ENCODE measurements around the gene VSIG10L. TPM values are rescaled to one million over a fixed set of nuclear protein-coding genes. Genes with fewer than 3 reads are reported as not detected.

VSIG10L gene
- total RNA-seq, 1 donor from 2014 or later: 7.0 TPM

DNA sequence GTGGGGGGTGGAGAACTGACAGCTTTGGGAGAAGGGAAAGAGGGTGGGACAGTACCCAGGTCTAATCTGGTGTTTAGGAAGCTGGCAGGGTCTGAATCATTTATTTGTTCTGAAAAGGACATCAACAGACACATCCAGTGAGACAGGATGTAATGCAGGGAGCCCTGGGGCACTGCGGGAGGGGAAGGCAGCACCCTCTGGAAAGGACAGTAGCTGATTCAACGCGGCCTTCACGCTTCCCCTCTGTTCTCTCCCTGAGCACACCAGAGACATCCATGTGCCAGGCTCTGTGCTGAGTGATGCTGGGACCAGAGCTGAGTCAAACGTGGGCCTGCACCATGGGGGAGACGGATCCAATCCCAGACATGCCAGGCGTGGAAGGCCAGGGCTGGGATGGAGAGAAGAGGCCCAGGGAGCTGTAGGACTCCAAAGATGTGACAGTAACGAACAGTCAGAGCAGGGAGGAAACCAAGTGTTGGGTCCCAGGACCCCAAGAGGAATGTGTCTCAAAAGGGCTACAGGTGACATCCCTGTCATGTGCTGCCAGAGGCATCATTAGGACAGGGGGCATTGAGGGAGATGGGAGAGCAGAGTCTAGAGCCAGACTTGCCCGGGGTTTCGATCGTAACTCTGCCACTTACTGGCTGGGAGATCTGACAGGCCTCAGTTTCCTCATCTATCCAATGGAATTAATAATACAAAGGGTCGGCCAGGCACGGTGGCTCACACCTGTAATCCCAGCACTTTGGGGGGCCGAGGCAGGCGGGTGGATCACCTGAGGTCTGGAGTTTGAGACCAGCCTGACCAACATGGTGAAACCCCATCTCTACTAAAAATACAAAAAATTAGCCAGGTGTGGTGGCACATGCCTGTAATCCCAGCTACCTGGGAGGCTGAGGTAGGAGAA lies 22.5 kb upstream of the VSIG10L start:
- Mint-ChIP-seq H3K9me3 (ENCODE audit: low read depth) (no peaks in the 10 kb centered on the region), H3K4me3 (ENCODE audit: low read depth) (peak overlapping the region; percentile 22), H3K27me3 (no peaks in the 10 kb centered on the region), H3K36me3 (ENCODE audit: insufficient read depth) (no peaks in the 10 kb centered on the region), H3K27ac (peak overlapping the region; percentile 29), H3K4me1 (ENCODE audit: low read depth) (peaks cover 38% of the 10 kb centered on the region)
- DNase-seq (ENCODE audit: low spot score, unreplicated experiment): no peak
- TF ChIP-seq, protein P1, sequence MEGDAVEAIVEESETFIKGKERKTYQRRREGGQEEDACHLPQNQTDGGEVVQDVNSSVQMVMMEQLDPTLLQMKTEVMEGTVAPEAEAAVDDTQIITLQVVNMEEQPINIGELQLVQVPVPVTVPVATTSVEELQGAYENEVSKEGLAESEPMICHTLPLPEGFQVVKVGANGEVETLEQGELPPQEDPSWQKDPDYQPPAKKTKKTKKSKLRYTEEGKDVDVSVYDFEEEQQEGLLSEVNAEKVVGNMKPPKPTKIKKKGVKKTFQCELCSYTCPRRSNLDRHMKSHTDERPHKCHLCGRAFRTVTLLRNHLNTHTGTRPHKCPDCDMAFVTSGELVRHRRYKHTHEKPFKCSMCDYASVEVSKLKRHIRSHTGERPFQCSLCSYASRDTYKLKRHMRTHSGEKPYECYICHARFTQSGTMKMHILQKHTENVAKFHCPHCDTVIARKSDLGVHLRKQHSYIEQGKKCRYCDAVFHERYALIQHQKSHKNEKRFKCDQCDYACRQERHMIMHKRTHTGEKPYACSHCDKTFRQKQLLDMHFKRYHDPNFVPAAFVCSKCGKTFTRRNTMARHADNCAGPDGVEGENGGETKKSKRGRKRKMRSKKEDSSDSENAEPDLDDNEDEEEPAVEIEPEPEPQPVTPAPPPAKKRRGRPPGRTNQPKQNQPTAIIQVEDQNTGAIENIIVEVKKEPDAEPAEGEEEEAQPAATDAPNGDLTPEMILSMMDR (IDR thresholded peaks at IDR 0.05; ENCODE audit: unreplicated experiment): no peak

DNA sequence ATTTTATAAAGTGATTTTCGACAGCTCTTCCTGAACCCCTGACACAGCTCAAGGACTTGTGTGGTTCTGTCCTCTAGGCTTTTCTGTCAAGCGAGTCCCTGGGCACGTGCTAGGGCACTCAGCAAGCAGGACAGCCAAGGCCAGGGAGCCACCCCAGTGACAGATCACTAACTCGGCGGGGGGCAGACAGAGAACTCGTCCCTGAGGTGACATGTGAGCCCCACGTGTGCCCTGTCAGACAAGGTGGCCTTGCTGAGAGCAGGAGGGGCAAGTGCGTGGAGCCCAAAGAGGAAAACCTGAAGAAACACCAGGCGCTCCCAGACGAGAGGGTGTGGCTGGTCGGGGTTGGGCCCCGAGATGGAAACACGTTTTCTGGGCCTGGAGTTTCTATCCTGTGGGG lies 19.3 kb upstream of the VSIG10L start:
- H3K36me3 Mint-ChIP-seq (ENCODE audit: insufficient read depth): no peaks in the 10 kb centered on the region
- peaks cover 33% of the 10 kb centered on the region for H3K4me1 Mint-ChIP-seq (ENCODE audit: low read depth)
- no peak overlapping the region for H3K27ac Mint-ChIP-seq
- no peaks in the 10 kb centered on the region for H3K27me3 Mint-ChIP-seq
- TF ChIP-seq, protein P1 (IDR thresholded peaks at IDR 0.05; ENCODE audit: unreplicated experiment): no peak
- no peak for DNase-seq (ENCODE audit: low spot score, unreplicated experiment)
- H3K4me3 Mint-ChIP-seq (ENCODE audit: low read depth): no peak overlapping the region
- no peaks in the 10 kb centered on the region for H3K9me3 Mint-ChIP-seq (ENCODE audit: low read depth)

GRCh38 chr19:51359294-51359693 lies 17.4 kb upstream of the VSIG10L start:
- H3K27ac Mint-ChIP-seq: no peak overlapping the region

GRCh38 chr19:51357952-51358351 lies 16.0 kb upstream of the VSIG10L start:
- TF ChIP-seq, protein P1 (IDR thresholded peaks at IDR 0.05; ENCODE audit: unreplicated experiment): no peak
- Mint-ChIP-seq H3K27me3 (no peaks in the 10 kb centered on the region), H3K36me3 (ENCODE audit: insufficient read depth) (no peaks in the 10 kb centered on the region), H3K9me3 (ENCODE audit: low read depth) (peaks cover 3% of the 10 kb centered on the region), H3K4me3 (ENCODE audit: low read depth) (no peak overlapping the region), H3K27ac (no peak overlapping the region), H3K4me1 (ENCODE audit: low read depth) (peaks cover 27% of the 10 kb centered on the region)
- no peak for DNase-seq (ENCODE audit: low spot score, unreplicated experiment)

More at GRCh38 chr19:51359294-51359693, 17.4 kb upstream of the VSIG10L start:
- Mint-ChIP-seq H3K9me3 (ENCODE audit: low read depth) (peaks cover 3% of the 10 kb centered on the region), H3K4me3 (ENCODE audit: low read depth) (no peak overlapping the region), H3K4me1 (ENCODE audit: low read depth) (peaks cover 34% of the 10 kb centered on the region), H3K36me3 (ENCODE audit: insufficient read depth) (no peaks in the 10 kb centered on the region), H3K27me3 (no peaks in the 10 kb centered on the region)
- TF ChIP-seq, protein P1 (IDR thresholded peaks at IDR 0.05; ENCODE audit: unreplicated experiment): no peak
- no peak for DNase-seq (ENCODE audit: low spot score, unreplicated experiment)

GRCh38 chr19:51356159-51356801 lies 14.3 kb upstream of the VSIG10L start:
- Mint-ChIP-seq H3K27me3 (no peaks in the 10 kb centered on the region), H3K9me3 (ENCODE audit: low read depth) (peaks cover 3% of the 10 kb centered on the region), H3K4me3 (ENCODE audit: low read depth) (no peak overlapping the region), H3K27ac (no peak overlapping the region), H3K4me1 (ENCODE audit: low read depth) (peaks cover 17% of the 10 kb centered on the region), H3K36me3 (ENCODE audit: insufficient read depth) (peaks cover 7% of the 10 kb centered on the region)
- no peak for DNase-seq (ENCODE audit: low spot score, unreplicated experiment)
- TF ChIP-seq, protein P1 (IDR thresholded peaks at IDR 0.05; ENCODE audit: unreplicated experiment): no peak
